ENCODE measurements around the gene PAK1IP1. TPM values are rescaled to one million over a fixed set of nuclear protein-coding genes. Genes with fewer than 3 reads are reported as not detected.

The PAK1IP1 gene
- total and polyA plus RNA-seq, 3 donors from 2014 or later = 9.5 to 12.5 (median 11.0) TPM

- H3K9me3 ChIP-seq = no peaks in the 10 kb centered on the region
- TF ChIP-seq, protein P1, sequence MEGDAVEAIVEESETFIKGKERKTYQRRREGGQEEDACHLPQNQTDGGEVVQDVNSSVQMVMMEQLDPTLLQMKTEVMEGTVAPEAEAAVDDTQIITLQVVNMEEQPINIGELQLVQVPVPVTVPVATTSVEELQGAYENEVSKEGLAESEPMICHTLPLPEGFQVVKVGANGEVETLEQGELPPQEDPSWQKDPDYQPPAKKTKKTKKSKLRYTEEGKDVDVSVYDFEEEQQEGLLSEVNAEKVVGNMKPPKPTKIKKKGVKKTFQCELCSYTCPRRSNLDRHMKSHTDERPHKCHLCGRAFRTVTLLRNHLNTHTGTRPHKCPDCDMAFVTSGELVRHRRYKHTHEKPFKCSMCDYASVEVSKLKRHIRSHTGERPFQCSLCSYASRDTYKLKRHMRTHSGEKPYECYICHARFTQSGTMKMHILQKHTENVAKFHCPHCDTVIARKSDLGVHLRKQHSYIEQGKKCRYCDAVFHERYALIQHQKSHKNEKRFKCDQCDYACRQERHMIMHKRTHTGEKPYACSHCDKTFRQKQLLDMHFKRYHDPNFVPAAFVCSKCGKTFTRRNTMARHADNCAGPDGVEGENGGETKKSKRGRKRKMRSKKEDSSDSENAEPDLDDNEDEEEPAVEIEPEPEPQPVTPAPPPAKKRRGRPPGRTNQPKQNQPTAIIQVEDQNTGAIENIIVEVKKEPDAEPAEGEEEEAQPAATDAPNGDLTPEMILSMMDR (IDR thresholded peaks at IDR 0.05) = no peak
- no peak for TF ChIP-seq POLR2A (IDR thresholded peaks at IDR 0.05)
Observed at GRCh38 chr6:10682355-10682988, 12.3 kb upstream of the PAK1IP1 start.

DNA sequence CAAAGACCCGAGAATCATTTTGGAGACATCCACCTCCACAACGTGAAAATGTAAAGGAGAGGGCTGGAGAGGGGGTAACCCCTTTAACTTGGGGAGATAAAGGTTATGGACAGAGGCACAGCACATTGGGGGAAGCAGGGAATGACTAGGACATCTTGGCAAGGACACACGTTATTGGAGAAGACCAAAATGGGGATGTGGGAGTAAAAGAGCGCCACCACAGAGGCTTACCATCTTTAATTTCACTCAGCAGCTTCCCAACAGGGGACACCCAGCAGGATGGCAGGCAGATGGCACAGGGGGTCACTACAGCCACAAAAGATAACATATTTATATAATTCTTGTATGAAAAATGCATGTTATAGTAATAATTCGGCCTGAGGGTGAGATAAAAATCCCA, 10.2 kb upstream of the PAK1IP1 start:
- Histone ChIP-seq H3K4me1 (no peaks in the 10 kb centered on the region), H3K9me3 (no peaks in the 10 kb centered on the region), H3K4me3 (no peak overlapping the region), H3K27me3 (no peaks in the 10 kb centered on the region), H3K27ac (no peak overlapping the region), H3K36me3 (ENCODE audit: low read depth, missing control alignments) (no peaks in the 10 kb centered on the region)
- DNase-seq = no peak
- 69 to 80% methylated on average over 5 of the region's 5 CpGs for WGBS, 2 donors
- no peak for TF ChIP-seq POLR2A (IDR thresholded peaks at IDR 0.05)
- TF ChIP-seq, protein P1 (IDR thresholded peaks at IDR 0.05) = no peak
- intact Hi-C loops (cut with DNase I; ENCODE audit: low total_unique reads) = no loop called here

More at GRCh38 chr6:10682355-10682988, 12.3 kb upstream of the PAK1IP1 start:
- Histone ChIP-seq H3K27ac (no peak overlapping the region), H3K27me3 (no peaks in the 10 kb centered on the region), H3K36me3 (ENCODE audit: low read depth, missing control alignments) (no peaks in the 10 kb centered on the region), H3K4me1 (no peaks in the 10 kb centered on the region), H3K4me3 (no peak overlapping the region)
- DNase-seq = no peak
- intact Hi-C loops (cut with DNase I; ENCODE audit: low total_unique reads) = no loop called here

GRCh38 chr6:10685092-10685915, 9.5 kb upstream of the PAK1IP1 start:
- no peaks in the 10 kb centered on the region for H3K36me3 ChIP-seq (ENCODE audit: low read depth, missing control alignments)
- no peak overlapping the region for H3K27ac ChIP-seq
- no peaks in the 10 kb centered on the region for H3K27me3 ChIP-seq
- no peaks in the 10 kb centered on the region for H3K9me3 ChIP-seq
- no peaks in the 10 kb centered on the region for H3K4me1 ChIP-seq
- no peak overlapping the region for H3K4me3 ChIP-seq
- no peak for TF ChIP-seq POLR2A (IDR thresholded peaks at IDR 0.05)
- TF ChIP-seq, protein P1 (IDR thresholded peaks at IDR 0.05) = no peak
- no peak for DNase-seq
- intact Hi-C loops (cut with DNase I; ENCODE audit: low total_unique reads) = no loop called here
- 80% methylated on average over 3 of the region's 3 CpGs for WGBS, 2 donors

DNA sequence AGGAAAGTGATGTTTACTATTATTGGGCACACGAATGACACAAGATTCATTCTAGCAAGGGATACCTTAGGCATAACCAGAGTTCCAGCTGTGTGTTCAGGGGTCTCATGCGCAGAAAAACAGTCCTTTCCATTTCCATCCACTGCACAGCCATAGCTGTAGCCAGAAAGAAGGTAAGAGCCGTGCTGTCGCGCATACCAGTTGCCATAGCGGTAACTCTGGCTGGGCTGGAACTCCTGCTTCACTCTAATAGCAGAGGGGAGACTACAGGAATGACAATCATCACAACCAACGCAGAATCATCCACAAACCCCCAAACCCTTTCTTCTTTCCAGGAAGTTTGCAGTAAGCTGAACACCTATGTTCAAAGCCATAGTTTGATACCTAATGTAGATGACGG, 7.9 kb upstream of the PAK1IP1 start:
- Histone ChIP-seq H3K36me3 (ENCODE audit: low read depth, missing control alignments) (no peaks in the 10 kb centered on the region), H3K9me3 (no peaks in the 10 kb centered on the region), H3K27ac (no peak overlapping the region), H3K27me3 (no peaks in the 10 kb centered on the region), H3K4me3 (no peak overlapping the region), H3K4me1 (no peaks in the 10 kb centered on the region)
- intact Hi-C loops (cut with DNase I; ENCODE audit: low total_unique reads) = no loop called here
- 84 to 85% methylated on average over 8 of the region's 8 CpGs for WGBS, 2 donors
- no peak for DNase-seq
- TF ChIP-seq, protein P1 (IDR thresholded peaks at IDR 0.05) = no peak
- TF ChIP-seq POLR2A (IDR thresholded peaks at IDR 0.05) = no peak
